ENCODE results near the gene ACADSB.

The ACADSB gene

DNA sequence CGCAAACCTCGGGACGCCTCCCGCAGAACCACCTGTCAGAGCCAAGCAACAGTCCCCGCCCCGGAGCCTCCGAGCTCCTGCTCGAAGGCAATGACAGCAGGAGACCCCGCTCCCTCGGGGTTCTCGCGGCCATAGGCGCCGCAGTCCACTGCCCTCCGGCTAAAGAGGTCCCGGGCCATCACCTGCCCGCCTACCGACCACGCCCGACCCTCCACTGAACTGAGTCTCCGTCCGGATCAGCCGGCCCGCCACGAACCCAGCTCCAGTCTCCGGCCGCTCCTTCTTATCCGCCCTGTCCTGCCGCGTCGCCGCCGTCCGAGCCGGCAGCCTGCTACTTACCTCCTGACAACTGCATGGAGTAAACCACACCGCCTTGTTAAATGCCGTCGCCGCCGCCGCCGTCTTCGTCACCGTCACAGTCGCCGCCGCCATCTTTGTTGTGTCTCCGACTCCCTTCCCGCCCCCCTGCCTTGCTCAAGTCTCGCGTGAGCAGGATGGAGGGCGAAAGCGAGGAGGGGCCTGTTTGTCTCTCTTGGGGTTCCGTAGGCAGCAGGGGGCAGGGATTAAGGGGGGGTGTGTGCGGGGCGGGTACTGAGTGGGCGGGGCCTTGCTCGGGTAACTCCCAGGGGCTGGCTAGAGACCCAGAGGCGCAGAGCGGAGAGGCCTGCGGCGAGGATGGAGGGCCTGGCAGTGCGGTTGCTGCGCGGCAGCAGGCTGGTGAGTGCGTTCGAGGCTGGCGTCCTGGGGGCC, at the start of gene ACADSB, which contains the start of gene IKZF5:
Gene ACADSB (plus strand): TSS at position 652 of the 750 bp plus-strand sequence. CDS start 24 bp downstream, at position 676.
Gene IKZF5 (minus strand): TSS at position 441 of the 750 bp plus-strand sequence. CDS start 10,170 bp downstream, outside the sequence.
- peak; percentile 96 for DNase-seq (ENCODE audit: low read depth)

DNA sequence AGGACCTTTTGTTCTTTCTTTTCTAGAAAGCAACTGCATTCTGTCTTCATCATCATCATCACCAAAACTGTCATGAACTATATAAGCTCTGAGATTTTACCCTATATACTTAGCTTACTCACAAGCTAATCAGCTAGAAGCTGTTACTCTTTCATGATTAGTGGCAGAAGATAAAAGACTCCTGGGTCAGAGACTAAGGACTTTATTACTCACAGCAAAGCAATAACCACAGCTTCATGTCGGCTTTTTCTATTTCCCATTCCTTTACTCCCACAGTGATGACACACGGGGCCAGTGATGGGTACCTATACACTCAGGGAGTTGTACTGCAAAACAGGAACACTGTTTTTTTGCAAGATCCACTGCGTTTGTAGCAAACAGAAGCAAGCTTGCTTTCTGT, 46.4 kb upstream of the ACADSB start:
- no peak for DNase-seq (ENCODE audit: low read depth)

GRCh38 chr10:122966879-122967278, 41.9 kb upstream of the ACADSB start:
- no peak for DNase-seq (ENCODE audit: low read depth)

DNA sequence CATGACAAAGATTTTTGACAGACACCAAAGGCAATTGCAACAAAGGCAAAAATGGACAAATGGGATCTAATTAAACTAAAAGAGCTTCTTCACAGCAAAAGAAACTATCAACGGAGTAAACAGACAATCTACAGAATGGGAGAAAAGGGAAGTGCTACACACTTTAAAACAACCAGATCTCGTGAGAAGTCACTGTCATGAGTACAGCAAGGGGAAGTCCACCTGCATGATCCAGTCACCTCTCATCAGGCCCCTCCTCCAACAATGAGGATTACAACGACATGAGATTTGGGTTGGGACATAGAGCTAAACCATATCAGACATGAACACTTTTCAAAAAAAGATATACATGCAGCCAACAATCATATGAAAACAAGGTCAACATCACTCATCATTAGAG, 40.1 kb upstream of the ACADSB start:
- DNase-seq (ENCODE audit: low read depth): no peak

DNA sequence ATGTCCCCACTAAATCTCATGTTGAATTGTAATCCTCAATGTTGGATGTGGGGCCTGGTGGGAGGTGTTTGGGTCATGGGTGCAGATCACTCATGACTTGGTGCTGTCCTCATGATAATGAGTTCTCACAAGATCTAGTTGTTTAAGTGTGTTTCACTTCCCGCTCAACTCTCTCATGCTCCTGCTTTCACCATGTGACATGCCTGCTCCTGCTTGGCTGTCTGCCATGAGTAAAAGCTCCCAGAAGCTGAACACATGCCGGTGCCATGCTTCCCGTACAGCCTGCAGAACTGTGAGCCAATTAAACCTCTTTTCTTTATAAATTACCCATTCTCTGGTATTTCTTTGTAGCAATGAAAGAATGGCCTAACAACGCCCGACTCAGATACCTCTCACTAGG, 34.8 kb upstream of the ACADSB start:
- DNase-seq (ENCODE audit: low read depth): no peak

DNA sequence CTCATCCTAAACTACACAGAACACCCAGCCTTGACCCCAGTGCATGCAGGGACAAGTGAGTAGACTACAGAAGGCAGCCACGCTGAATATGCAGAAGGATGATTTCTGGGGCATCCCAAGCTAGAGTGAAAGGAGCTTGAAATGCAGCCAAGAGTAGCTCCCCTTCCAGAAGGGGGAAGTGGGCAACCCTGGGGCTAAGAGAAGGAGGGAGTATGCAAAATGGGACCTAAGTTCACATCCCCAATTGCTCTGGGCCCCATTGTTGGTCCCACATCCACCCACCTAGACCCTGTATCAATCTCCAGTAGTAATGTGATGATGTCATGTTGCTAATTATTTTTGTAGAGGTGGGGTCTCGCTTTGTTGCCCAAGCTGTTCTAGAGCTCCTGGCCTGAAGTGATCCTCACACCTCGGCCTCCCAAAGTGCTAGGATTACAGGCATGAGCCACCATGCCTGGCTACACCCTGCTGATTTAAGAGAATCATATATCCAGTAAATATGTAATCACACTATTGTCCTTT, 34.2 kb upstream of the ACADSB start:
- no peak for DNase-seq (ENCODE audit: low read depth)

DNA sequence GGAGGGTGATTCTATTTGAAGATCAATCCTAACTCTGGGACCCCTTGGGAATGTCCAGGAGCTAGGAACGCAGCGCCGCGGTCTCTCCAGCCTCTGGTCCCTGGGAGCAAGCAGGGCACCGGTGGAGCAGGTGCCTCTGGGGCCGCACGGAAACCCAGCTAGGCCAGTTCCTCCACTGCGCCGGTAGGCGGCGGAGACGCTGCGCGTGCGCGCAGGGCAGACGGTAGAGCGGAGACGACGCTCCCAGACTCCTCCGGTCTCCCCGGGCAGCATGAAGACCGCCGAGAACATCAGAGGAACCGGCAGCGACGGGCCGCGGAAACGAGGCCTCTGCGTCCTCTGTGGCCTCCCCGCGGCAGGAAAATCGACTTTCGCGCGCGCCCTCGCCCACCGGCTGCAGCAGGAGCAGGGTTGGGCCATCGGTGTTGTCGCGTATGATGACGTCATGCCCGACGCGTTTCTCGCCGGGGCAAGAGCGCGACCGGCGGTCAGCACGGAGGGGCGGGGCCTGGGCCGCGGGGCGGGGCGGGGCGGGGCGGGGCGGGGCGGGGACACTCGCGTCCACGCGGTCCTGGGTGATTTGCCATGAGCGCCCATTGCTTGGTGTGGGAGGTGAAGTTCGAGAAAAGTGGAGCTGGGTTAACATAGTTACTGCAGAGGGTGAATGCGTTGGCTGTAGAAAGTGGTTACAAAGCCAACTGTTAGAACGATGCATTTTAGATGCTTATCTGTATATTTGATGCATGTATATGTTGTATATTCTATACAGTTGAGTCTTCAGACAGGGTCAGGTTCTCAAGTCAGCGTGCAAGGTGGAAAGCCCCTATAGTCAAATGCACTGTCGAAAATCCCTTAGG, 28.4 kb upstream of the ACADSB start, which contains the start of gene PSTK:
Gene PSTK (plus strand): TSS at position 193 of the 857 bp plus-strand sequence. CDS start 79 bp downstream, at position 272.
- DNase-seq (ENCODE audit: low read depth): peak; percentile 83

DNA sequence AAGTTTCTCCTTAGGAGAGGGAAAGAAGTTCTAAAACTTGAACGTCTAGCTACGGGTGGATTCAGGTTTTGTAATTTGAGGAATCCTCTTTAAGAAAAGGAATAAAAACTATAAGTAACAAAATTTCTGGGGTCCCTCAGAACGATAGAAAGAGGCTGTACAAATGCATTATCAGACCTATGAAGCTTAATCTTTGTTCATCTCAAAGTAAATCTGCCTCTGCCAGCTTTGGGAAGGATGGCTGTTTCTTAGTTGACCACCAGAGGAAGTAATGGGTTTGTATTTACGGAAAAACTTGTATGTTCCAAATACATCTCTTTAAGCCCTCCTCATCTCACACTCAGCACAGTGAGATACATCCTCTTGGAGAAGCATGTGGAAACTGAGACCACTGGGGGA, 27.7 kb upstream of the ACADSB start:
- DNase-seq (ENCODE audit: low read depth): peak; percentile 20

DNA sequence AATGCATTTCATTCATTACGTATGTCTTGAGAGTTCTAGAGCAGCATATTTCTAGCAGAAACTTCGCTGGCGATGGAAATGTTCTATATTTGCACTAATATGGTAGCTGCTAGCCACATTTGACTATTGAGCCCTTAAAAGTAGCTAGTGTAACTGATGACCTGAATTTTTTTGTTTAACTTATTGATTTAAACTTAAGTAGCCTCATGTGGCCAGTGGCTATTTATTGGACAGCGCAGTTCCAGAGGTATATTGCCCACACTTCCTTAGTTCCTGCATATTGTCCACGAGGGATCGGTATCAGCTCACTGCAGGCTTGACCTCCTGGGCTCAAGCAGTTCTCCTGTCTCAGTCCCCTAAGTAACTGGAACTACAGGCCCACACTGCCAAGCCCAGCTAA, 24.9 kb upstream of the ACADSB start:
- no peak for DNase-seq (ENCODE audit: low read depth)

GRCh38 chr10:122984708-122985107, 24.1 kb upstream of the ACADSB start:
- no peak for DNase-seq (ENCODE audit: low read depth)

DNA sequence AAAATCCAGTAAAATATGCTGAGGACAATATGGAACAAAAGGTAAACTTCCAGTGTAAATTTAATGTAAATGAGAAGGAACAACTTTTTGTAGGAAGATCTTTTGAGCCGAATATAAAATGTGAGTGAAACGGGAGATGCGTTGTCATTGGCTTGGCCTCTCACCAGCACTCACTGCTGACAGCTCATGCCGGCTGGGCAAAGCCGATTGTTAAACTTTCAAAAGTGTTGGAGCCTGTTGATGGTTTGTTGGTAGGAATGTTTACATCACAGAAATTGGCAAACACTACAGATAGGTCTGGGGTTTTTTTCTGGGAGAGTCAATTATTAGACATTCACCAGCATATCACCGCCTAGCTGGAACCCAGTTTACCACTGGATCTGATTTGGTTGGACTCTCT, 22.5 kb upstream of the ACADSB start:
- DNase-seq (ENCODE audit: low read depth): no peak

- no peak for DNase-seq (ENCODE audit: low read depth)
Measured at GRCh38 chr10:122988501-122988900, 20.3 kb upstream of the ACADSB start.

- no peak for DNase-seq (ENCODE audit: low read depth)
Measured at GRCh38 chr10:122990278-122990677, 18.5 kb upstream of the ACADSB start.

- DNase-seq (ENCODE audit: low read depth): no peak
Measured at GRCh38 chr10:122992031-122992585, 16.7 kb upstream of the ACADSB start.

- no peak for DNase-seq (ENCODE audit: low read depth)
Measured at GRCh38 chr10:122993797-122994336, 14.9 kb upstream of the ACADSB start.

- DNase-seq (ENCODE audit: low read depth): no peak
Measured at GRCh38 chr10:122995936-122996335, 12.9 kb upstream of the ACADSB start.

- no peak for DNase-seq (ENCODE audit: low read depth)
Measured at GRCh38 chr10:122997864-122998263, 10.9 kb upstream of the ACADSB start.

- DNase-seq (ENCODE audit: low read depth): no peak
Measured at GRCh38 chr10:122998360-122998917, 10.4 kb upstream of the ACADSB start.

DNA sequence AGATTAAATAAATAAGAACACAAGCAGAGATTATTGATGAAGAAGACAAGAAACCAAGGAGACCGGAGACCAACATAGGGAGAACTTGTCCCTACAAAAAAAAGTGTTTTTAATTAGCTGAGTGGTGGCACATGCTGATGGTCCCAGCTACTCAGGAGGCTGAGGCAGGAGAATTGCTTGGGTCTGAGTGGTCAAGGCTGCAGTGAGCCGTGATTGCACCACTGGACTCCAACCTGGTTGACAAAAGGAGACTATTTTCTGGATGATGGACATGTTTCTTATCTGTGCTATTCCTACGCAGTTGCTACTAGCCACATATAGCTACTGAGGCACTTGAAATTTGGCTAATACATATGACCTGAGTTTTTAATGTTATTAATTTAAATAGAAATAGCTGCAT, 9.9 kb upstream of the ACADSB start:
- no peak for DNase-seq (ENCODE audit: low read depth)

DNA sequence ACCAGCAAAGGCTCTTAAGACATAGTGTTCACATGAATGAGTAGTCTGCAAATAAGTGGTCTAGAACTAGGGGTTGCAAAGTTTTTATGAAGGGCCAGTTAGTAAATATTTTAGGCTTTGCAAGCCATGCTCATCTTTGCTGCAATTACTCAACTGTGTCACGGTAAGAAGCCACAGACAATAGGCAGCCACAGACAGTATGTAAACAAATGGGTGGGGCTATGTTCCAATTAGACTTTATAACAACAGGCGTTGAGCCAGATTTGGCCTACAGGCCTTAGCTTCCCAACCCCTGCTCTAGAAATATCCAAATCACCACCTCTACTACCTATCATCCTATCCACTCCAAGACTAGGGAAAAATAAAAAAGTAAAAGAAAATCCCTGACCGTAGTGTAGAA, 9.5 kb upstream of the ACADSB start:
- DNase-seq (ENCODE audit: low read depth): no peak

DNA sequence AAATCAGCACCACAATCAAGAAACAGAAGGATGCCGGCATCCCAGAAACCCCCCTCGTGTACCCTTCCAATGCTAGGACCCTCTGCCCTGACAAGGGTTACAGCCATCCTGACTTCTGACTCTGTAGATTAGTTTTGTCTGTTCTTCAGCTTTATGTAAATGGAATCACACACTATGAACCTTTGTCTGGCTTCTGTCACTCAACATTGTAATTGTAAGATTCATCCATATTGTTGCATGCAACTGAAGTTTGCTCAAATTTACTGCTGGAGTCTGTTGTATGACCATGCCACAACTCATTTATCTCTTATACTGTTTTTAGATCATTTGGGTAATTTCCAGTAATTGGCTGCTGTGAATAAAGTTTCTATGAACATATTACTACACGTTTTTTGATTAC, 8.7 kb upstream of the ACADSB start:
- DNase-seq (ENCODE audit: low read depth): no peak

DNA sequence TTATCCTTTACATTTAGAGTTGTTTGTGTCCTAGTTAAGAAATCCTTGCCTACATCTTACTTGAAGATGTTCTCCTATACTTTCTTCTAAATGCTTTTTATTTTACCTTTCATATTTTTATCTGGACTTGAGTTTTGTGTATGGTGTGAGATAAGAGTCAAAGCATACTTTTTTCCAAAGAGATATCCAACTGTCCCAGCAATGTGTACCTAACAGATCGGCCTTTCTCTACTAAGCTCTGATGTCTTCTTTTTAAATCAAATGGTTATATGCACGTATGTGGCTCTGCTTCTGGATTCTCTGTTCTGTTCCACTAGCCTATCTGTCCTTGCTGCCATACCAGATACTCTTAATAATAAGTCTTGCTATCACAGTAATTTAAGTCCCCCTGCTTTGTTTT, 7.4 kb upstream of the ACADSB start:
- no peak for DNase-seq (ENCODE audit: low read depth)
